Measurements from ENCODE around the gene CLASP2.
"Not testable (repeated sequence)": the region's sequence is repeated elsewhere in the genome, so short reads cannot be mapped to it uniquely, and the experiment has no call there.

Gene CLASP2

GRCh38 chr3:33526787-33527186 is 191.3 kb downstream of the CLASP2 start:
- no peak for DNase-seq

GRCh38 chr3:33525232-33525631 is 192.8 kb downstream of the CLASP2 start:
- no peak for DNase-seq

- no peak for DNase-seq
Observed at GRCh38 chr3:33523093-33523667, 194.9 kb downstream of the CLASP2 start.

DNA sequence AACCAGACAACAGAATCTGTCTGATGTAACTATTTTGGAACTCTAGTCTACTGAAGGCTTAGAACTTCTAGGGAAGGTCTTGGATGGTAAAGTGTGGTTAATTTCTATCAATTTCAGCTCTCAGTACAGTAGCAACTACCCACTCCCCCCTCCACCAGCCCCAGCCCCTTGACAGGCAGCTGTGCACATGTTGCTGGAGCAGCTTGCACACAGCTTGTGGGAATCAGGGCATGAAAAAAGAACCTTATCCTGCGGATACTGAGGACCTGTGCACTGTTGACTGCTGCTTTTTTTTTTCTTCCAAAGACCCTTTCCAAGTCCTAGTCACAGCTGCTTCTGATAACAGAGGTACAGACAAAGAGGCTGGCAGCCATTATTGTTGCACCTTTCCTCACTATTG is 196.3 kb downstream of the CLASP2 start:
- DNase-seq: no peak

DNA sequence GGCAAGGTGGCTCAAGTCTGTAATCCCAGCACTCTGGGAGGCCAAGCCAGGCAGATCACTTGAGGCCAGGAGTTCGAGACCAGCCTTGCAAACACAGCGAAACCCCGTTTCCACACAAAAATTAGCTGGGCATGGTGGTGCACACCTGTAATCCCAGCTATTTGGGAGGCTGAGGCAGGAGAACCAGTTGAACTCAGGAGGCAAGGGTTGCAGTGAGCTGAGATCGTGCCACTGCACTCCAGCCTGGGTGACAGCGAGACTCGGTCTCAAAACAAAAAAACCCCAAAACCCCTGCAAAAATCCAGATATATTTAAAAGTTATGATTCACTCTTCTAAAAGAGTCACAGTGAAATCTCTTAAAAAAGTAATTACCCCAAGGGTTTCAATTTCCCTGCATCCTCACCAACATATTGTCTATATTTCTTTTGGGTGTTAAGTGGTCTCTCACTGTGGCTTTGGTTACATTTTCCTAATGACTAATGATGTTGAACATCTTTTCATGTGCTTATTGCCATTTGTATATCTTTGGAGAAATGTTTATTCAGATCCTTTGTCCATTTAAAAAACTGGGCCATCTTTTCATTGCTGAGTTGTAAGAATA is 204.7 kb downstream of the CLASP2 start:
- no peak for DNase-seq

DNA sequence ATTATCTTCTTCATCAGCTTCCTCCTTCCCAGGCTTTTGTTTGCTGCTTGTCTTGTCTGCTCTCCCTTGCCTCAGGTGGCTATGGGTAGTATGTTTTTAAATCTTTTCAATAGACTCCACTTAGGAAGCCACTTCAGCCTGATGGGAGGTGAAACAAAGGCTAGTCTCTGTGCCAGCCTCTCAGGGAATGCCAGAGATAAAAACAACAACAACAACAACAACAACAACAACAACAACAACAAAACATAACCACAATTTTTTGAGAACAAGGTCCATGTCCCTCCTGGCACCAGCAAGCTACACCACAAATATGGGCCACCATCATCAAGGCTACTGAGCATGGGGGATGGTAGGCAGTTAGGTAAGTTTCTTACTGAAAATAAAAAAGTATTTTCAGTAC is 213.0 kb downstream of the CLASP2 start:
- DNase-seq: no peak

DNA sequence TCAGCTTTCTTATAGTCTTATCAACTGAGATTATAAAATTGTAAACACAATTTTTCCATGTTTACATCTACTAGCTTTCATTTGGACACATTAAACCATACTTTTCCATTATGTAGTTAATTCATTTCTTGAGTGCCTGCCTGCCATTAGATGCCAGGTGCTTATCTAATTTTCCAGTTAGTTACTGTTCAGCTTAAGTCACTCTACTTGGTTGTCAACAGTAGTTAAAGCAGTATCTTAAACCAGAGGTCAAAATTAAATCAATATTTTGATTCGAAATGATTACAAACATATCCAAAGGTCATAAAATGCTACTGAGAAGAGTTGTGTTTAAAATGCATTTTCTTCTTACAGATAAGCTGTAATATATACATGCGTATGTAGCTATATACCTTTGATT is 221.6 kb downstream of the CLASP2 start:
- DNase-seq: no peak

- no peak for DNase-seq
Observed at GRCh38 chr3:33491721-33492120, 226.3 kb downstream of the CLASP2 start.

DNA sequence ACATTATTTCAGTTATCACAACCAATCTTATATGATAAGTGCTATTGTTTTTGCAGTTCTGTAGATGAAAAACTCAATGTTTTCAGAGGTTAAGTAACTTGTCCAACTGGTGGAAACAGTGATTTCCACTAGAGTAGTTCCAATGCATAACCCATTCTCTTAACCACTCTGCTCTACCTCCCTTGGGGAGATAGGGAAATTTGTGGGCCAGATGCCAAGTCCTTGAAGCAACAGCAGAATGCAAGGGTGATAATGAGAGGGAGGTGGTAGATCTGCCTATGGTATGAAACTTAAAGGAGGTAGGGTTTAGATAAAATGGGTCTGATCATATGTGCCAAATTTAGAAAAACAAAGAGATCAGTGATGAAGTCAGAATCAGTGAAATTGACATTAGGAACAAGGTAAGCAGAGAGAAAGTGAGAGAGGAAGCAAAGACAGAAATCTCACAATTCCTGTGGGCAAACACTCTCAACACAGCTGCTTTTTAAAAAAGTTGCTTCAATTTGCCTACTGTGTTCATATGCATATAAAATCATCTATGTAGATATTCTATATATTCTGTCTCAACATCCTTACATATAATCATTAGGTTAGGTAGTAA is 227.3 kb downstream of the CLASP2 start:
- no peak for DNase-seq

- no peak for DNase-seq
Observed at GRCh38 chr3:33488683-33489082, 229.4 kb downstream of the CLASP2 start.

DNA sequence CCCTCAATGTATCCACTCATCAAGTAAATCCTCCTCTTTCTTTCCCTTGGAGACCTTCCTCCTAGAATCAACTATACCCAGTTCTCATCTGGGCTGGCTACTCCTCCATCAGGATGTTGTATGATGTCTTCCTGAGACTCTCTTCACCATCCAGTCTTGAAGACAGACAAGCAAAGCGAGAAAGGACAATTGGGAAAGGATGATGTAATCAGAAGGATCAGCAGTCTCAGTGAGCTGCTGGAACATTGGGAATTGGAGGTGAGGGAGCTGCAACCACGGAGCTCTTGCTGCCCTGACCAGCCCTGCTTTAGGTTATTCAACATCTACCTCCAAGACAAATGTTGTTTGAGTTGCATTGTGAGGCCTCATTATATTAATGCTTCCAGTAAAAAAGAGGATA is 229.8 kb downstream of the CLASP2 start:
- DNase-seq: no peak

GRCh38 chr3:33482111-33482521 is 235.9 kb downstream of the CLASP2 start:
- no peak for DNase-seq

DNA sequence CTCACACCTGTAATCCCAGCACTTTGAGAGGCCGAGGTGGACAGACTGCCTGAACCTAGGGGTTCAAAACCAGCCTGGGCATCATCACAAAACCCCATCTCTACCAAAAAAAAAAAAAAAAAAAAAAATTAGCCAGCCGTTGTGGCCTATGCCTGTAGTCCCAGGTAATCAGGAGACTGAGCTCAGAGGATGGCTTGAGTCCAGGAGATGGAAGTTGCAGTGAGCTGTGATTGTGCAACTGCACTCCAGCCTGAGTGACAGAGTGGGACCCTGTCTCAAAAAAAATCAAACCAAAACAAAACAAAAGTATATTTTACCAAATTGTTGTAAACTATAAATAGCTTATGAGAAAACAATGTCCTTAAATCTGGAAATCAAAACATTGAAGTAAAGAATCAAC is 243.2 kb downstream of the CLASP2 start:
- DNase-seq: no peak

DNA sequence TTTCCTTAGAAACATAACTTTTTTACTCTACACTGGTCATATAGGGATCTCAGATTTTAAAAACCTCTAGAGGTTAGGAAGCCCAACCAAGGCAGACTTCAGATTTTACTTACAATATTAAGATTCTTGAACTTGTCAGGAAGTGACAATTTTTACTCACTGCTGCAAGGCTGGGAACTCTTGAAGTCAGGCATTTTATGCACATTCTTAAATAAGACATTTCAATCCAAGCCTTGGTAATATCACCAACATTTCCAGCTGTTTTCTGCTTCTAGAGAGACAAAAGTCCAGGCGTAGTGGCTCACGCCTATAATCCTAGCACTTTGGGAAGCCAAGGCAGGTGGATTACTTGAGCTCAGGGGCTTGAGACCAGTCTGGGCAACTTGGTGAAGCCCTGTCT is 244.2 kb downstream of the CLASP2 start:
- no peak for DNase-seq

DNA sequence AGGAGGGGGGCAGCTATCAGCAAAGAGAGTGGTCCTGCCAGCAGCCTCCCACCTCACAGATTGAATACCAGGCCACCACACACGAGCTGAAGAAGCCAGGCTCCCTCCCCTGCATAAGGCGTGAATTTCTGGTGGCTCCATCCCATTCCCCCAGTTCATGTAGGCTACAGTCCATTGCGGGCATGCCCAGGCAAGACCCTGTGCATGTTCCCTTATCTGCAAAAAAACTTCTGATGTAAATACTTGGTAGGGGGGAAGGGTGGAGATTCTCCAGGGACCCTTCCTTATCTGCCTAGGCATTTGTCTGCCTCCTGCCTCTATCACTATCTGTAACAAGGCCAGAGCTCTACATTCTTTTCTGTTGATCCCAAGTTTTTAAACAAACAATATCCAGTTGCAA is 250.3 kb downstream of the CLASP2 start:
- no peak for DNase-seq

DNA sequence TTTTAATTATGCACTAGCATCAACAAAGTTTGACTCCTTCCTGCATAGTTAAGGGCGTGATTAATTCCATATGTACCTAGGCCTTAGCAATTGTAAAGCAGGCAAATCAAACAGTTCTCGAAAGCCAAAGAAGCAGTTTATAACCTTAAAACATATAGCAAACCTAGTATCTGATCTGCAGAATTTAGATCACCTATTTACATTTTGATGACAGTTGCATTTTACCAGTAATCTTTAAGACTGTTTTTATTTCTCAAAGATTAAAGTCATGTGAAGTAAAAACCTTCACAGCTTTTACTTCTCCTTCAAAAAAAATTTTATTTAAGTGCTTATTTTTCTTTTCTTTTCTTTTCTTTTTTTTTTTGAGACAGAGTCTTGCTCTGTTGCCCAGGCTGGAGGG is 257.0 kb downstream of the CLASP2 start:
- no peak for DNase-seq

DNA sequence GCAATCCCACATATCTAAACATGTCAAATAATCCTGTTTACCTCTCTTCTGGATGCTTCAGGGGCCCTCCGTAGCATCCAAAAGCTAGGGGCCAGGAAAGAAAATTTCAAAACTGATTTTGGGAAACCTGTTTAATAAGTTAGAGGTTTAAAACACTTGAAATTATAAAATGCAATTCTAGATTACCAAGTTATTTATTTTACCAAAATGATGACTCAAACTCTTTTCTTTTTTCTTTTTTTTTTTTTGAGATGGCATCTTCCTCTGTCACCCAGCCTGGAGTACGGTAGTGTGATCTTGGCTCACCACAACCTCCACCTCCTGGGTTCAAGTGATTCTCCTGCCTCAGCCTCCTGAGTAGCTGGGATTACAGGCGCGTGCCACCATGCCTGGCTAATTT is 258.5 kb downstream of the CLASP2 start:
- DNase-seq: not testable (repeated sequence)

DNA sequence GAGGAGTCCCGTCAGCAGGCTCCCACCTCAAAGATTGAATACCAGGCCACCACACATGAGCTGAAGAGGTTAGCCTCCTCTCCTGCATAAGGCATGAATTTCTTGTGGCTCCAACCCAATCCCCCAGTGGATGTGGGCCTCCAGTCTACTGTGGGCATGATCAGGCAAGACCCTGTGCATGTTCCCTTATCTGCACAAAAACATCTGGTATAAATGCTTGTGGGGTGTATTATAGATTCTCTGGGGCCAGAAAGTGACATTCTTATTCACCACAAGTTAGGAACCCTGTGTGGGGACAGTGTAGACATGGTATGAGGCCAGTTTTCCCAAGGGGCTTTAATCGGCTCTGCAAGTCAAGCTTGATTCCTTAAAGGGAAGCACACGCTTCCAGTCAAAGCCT is 259.6 kb downstream of the CLASP2 start:
- no peak for DNase-seq

GRCh38 chr3:33456756-33457155 is 261.3 kb downstream of the CLASP2 start:
- DNase-seq: no peak

- DNase-seq: no peak
Observed at GRCh38 chr3:33453331-33453761, 264.7 kb downstream of the CLASP2 start.

GRCh38 chr3:33451994-33452393 is 266.1 kb downstream of the CLASP2 start:
- DNase-seq: not testable (repeated sequence)

GRCh38 chr3:33447958-33448357 is 270.1 kb downstream of the CLASP2 start:
- no peak for DNase-seq

DNA sequence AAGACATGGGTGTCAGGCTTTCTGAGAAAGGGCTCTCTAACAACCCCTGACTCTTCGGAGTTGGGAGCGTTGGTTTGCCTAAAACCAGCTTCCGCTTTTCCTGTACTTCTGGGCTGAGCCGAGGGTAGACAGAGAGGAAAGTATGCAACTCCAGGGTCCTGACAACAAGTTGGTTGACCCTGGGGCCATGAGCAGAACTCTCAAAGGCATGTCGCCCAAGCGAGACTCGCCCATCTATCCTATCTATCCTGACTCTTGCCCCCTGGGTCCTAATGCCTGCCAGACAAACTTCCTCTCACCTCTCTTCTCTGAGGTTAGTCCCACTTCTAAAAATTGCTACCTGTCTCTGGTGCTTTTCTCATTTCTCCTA is 270.8 kb downstream of the CLASP2 start:
- DNase-seq: not testable (repeated sequence)

All from kidney glomerular epithelial cell (primary cell).